DND-41 (cell line): ENCODE results near the gene NFKBIL1.

Experiments used
- ATAC-seq: fragments of 200-7000 bp; cut with Tn5 transposase; 3 replicates; pipeline ENCODE4 v1.9.1; 2021; ENCODE audit warnings: low read depth; ENCODE audit not compliant: insufficient read depth
- DNase-seq: peaks from one replicate; pipeline ENCODE4 v3.0.0-alpha.2; 2020
- H2AFZ ChIP-seq: 2 replicates; pipeline ENCODE4 v1.6.0; 2012; ENCODE audit warnings: low read depth, low read length
- H3K27ac ChIP-seq: 2 replicates; pipeline ENCODE4 v1.5.1; 2012; ENCODE audit warnings: low read length, inconsistent platforms
- H3K27me3 ChIP-seq: fragments of 200-600 bp; sonication (generic); 2 replicates; pipeline ENCODE4 v1.6.0; 2012; ENCODE audit warnings: low read length, mild to moderate bottlenecking, inconsistent platforms; ENCODE audit not compliant: insufficient read depth, poor library complexity
- H3K36me3 ChIP-seq: 2 replicates; pipeline ENCODE4 v1.5.1; 2012; ENCODE audit warnings: low read length, inconsistent platforms; ENCODE audit not compliant: insufficient read depth
- H3K4me1 ChIP-seq: 2 replicates; pipeline ENCODE4 v1.5.1; 2012; ENCODE audit warnings: mild to moderate bottlenecking, low read length; ENCODE audit not compliant: insufficient read depth
- H3K4me2 ChIP-seq: 2 replicates; pipeline ENCODE4 v1.6.0; 2012; ENCODE audit warnings: mild to moderate bottlenecking, moderate library complexity, low read length, inconsistent platforms; ENCODE audit not compliant: insufficient read depth
- H3K4me3 ChIP-seq, 2 experiments: fragments of 200-600 bp in 1 of 2; shearing (Covaris generic) in 1 of 2; 2 replicates each; pipeline ENCODE4 v1.5.1; 2012 to 2016; ENCODE audit warnings: inconsistent platforms in 2 of 2, low read length in 2 of 2, mild to moderate bottlenecking in 2 of 2, low read depth in 1 of 2, moderate library complexity in 1 of 2
- H3K79me2 ChIP-seq: 2 replicates; pipeline ENCODE4 v1.6.0; 2012; ENCODE audit warnings: low read length, inconsistent platforms; ENCODE audit not compliant: insufficient read depth
- H3K9ac ChIP-seq: 2 replicates; pipeline ENCODE4 v1.6.0; 2012; ENCODE audit warnings: low read depth, mild to moderate bottlenecking, inconsistent platforms, low read length, moderate library complexity
- H3K9me3 ChIP-seq: 2 replicates; pipeline ENCODE4 v1.5.1; 2012; ENCODE audit warnings: low read length, moderate library complexity, mild to moderate bottlenecking, inconsistent platforms; ENCODE audit not compliant: insufficient read depth, severe bottlenecking
- H4K20me1 ChIP-seq: 2 replicates; pipeline ENCODE4 v1.6.0; 2012; ENCODE audit warnings: low read length; ENCODE audit not compliant: insufficient read depth
- CTCF ChIP-seq: IDR thresholded peaks from 2 replicates; pipeline ENCODE4 v1.5.1; 2012; ENCODE audit warnings: borderline replicate concordance, low read length, moderate library complexity, mild to moderate bottlenecking; ENCODE audit not compliant: poor library complexity, severe bottlenecking; ENCODE audit errors: extremely low read depth
- EZH2 ChIP-seq: IDR thresholded peaks from 3 replicates; pipeline ENCODE4 v1.6.1; 2012; ENCODE audit warnings: borderline replicate concordance, low read depth, mild to moderate bottlenecking, moderate library complexity, low read length, inconsistent platforms; ENCODE audit not compliant: severe bottlenecking

Gene NFKBIL1

GRCh38 chr6:31535538-31536324, 11.7 kb upstream of the NFKBIL1 start:
- no peaks in the 10 kb centered on the region for H3K9me3 ChIP-seq
- H3K4me3 ChIP-seq, result no peak overlapping the region
- H2AFZ ChIP-seq, result no peak overlapping the region
- DNase-seq (no peak), ATAC-seq (no peak)
- peaks cover 100% of the 10 kb centered on the region for H3K36me3 ChIP-seq
- no peaks in the 10 kb centered on the region for H3K27me3 ChIP-seq
- peaks cover 94% of the 10 kb centered on the region for H4K20me1 ChIP-seq
- H3K9ac ChIP-seq, result no peak overlapping the region
- no peak overlapping the region; the same call in 1 of the 2 replicates for H3K4me2 ChIP-seq
- peaks cover 74% of the 10 kb centered on the region for H3K79me2 ChIP-seq
- TF ChIP-seq CTCF (no peak), EZH2 (no peak)
- H3K27ac ChIP-seq, result no peak overlapping the region
- peaks cover 41% of the 10 kb centered on the region for H3K4me1 ChIP-seq

GRCh38 chr6:31538805-31539400, 8.5 kb upstream of the NFKBIL1 start:
- Histone ChIP-seq H3K27me3 (no peaks in the 10 kb centered on the region), H3K9ac (peak overlapping the region; percentile 87), H3K27ac (no peak overlapping the region), H3K4me2 (peak overlapping the region; percentile 91), H2AFZ (no peak overlapping the region), H3K79me2 (peaks cover 98% of the 10 kb centered on the region), H4K20me1 (peaks cover 69% of the 10 kb centered on the region), H3K36me3 (peaks cover 76% of the 10 kb centered on the region), H3K9me3 (no peaks in the 10 kb centered on the region), H3K4me3 (peak overlapping the region in 1 of 2 experiments; percentile 72; a peak in 2 of 4 replicates), H3K4me1 (peaks cover 53% of the 10 kb centered on the region)
- no peak for DNase-seq
- no peak for TF ChIP-seq CTCF
- no peak for TF ChIP-seq EZH2
- no peak for ATAC-seq

- peak overlapping the region; percentile 87 for H3K9ac ChIP-seq
- H3K27me3 ChIP-seq, result no peaks in the 10 kb centered on the region
- H3K36me3 ChIP-seq, result peaks cover 58% of the 10 kb centered on the region
- peak overlapping the region; percentile 98 for H3K27ac ChIP-seq
- H2AFZ ChIP-seq, result no peak overlapping the region
- no peak for ATAC-seq
- H3K9me3 ChIP-seq, result no peaks in the 10 kb centered on the region
- H3K4me1 ChIP-seq, result peaks cover 55% of the 10 kb centered on the region
- peaks cover 80% of the 10 kb centered on the region for H3K79me2 ChIP-seq
- H3K4me2 ChIP-seq, result peak overlapping the region; percentile 91
- H4K20me1 ChIP-seq, result peaks cover 52% of the 10 kb centered on the region
- TF ChIP-seq CTCF, result no peak
- TF ChIP-seq EZH2, result no peak
- H3K4me3 ChIP-seq, result peak overlapping the region; percentile 72 to 80
- no peak for DNase-seq
Observed at GRCh38 chr6:31540640-31541039, 6.8 kb upstream of the NFKBIL1 start.
